ENCODE data around the gene MCTP2.

DNA sequence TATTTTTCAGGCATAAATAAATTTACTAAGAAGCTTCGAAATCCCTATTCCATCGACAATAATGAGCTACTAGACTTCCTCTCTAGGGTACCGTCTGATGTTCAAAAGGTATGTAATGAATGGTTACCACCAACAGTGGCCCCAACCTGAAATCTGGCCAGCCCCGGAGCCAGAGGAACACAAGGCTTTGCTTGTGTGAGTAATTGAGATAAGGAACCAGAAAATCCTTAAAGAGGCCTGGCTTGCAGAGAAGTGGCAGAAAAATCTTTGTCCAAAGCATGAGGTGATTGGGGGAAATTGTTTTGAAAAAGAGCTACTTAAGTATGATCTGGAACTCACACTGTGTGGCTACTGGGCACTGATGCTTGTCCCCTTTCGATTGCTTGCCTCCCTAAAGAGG, 245.3 kb downstream of the MCTP2 start:
- TF ChIP-seq, protein P1, sequence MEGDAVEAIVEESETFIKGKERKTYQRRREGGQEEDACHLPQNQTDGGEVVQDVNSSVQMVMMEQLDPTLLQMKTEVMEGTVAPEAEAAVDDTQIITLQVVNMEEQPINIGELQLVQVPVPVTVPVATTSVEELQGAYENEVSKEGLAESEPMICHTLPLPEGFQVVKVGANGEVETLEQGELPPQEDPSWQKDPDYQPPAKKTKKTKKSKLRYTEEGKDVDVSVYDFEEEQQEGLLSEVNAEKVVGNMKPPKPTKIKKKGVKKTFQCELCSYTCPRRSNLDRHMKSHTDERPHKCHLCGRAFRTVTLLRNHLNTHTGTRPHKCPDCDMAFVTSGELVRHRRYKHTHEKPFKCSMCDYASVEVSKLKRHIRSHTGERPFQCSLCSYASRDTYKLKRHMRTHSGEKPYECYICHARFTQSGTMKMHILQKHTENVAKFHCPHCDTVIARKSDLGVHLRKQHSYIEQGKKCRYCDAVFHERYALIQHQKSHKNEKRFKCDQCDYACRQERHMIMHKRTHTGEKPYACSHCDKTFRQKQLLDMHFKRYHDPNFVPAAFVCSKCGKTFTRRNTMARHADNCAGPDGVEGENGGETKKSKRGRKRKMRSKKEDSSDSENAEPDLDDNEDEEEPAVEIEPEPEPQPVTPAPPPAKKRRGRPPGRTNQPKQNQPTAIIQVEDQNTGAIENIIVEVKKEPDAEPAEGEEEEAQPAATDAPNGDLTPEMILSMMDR (IDR thresholded peaks at IDR 0.05), result no peak
- no peak for TF ChIP-seq POLR2AphosphoS5 (IDR thresholded peaks at IDR 0.05)
- TF ChIP-seq EP300 (IDR thresholded peaks at IDR 0.05), result no peak
- no peak for TF ChIP-seq POLR2A (IDR thresholded peaks at IDR 0.05)
